Stomach (tissue), 4 donors: ENCODE results near the gene CTH.

Experiments
- EP300 ChIP-seq: sonication (generic); formaldehyde crosslinking; IDR thresholded peaks from one replicate; pipeline ENCODE4 v1.6.1; 2017; ENCODE audit warnings: antibody characterized with exemption
- POLR2A ChIP-seq, 4 donors: fragments of 450-650 bp; IDR thresholded peaks; one replicate each; pipeline ENCODE4 v1.6.1; 2016; ENCODE audit warnings: antibody characterized with exemption in 4 of 4, control low read depth in 2 of 4, mild to moderate bottlenecking in 1 of 4, moderate library complexity in 1 of 4
- POLR2AphosphoS5 ChIP-seq, 3 donors: sonication (generic); formaldehyde crosslinking; IDR thresholded peaks; one replicate each; pipeline ENCODE4 v1.6.1; 2016; ENCODE audit warnings: antibody characterized with exemption in 3 of 3
- TF ChIP-seq, protein P1 (sequence below), 7 experiments: fragments of 450-650 bp in 4 of 7; fragments of 200-600 bp in 3 of 7; sonication (generic) in 3 of 7; IDR thresholded peaks; one replicate each; pipeline ENCODE4 v1.5.1; 2016 to 2019; ENCODE audit warnings: antibody characterized with exemption in 7 of 7, control low read depth in 2 of 7, mild to moderate bottlenecking in 1 of 7

- no peak for TF ChIP-seq POLR2AphosphoS5 (IDR thresholded peaks at IDR 0.05)
- TF ChIP-seq, protein P1, sequence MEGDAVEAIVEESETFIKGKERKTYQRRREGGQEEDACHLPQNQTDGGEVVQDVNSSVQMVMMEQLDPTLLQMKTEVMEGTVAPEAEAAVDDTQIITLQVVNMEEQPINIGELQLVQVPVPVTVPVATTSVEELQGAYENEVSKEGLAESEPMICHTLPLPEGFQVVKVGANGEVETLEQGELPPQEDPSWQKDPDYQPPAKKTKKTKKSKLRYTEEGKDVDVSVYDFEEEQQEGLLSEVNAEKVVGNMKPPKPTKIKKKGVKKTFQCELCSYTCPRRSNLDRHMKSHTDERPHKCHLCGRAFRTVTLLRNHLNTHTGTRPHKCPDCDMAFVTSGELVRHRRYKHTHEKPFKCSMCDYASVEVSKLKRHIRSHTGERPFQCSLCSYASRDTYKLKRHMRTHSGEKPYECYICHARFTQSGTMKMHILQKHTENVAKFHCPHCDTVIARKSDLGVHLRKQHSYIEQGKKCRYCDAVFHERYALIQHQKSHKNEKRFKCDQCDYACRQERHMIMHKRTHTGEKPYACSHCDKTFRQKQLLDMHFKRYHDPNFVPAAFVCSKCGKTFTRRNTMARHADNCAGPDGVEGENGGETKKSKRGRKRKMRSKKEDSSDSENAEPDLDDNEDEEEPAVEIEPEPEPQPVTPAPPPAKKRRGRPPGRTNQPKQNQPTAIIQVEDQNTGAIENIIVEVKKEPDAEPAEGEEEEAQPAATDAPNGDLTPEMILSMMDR (IDR thresholded peaks at IDR 0.05): peak in 5 of 7 experiments; percentile 17 to 49 (median 37)
- no peak for TF ChIP-seq POLR2A (IDR thresholded peaks at IDR 0.05)
- TF ChIP-seq EP300: no peak
Observed at GRCh38 chr1:70487910-70488665, 77.0 kb downstream of the CTH start.
